ENCODE results near the gene CHD5. TPM values are rescaled to one million over a fixed set of nuclear protein-coding genes. Genes with fewer than 3 reads are reported as not detected.

CHD5 gene
- total RNA-seq, 4 donors from 2014 or later, result 0.14 to 1.6 (median 1.2) TPM

DNA sequence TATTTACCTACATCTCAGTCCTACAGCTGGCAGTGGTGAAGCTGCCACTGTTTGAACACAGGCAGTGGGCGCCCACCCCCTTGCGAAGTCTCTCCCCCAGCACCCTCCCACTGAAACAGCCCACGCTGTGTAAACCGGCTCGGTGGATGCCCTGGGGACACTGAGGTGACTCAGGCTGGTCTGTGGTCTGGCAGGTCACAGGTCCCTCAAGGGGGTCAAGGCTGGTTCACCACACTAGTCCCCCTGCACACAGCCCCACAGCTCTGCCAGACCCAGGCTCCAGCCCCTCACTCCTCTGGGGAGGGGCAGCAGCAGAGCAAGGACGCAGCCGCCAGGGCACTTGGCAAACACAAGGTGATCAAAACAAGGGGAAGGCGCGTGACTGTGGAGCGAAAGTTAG, 7.6 kb downstream of the CHD5 start:
- no peaks in the 10 kb centered on the region for H3K36me3 ChIP-seq
- H3K4me1 ChIP-seq, result no peaks in the 10 kb centered on the region
- 63% methylated on average over 10 of the region's 10 CpGs; no CpG with 5 or more reads in 1 of the 2 donors for whole genome bisulfite sequencing, 2 donors (ENCODE audit: low coverage in 1 of 2)
- no peak overlapping the region for H3K27ac ChIP-seq
- in situ Hi-C loops (cut with MboI; ENCODE audit: low pct_ligation_motif_present in 1 of 4, low pct_unique_long_range_greater_than_20kb in 1 of 4, low sequenced_read_pairs in 3 of 4), result no loop called here
- H3K27me3 ChIP-seq, result peaks cover 46% of the 10 kb centered on the region
- H3K9me3 ChIP-seq, result no peaks in the 10 kb centered on the region
- intact Hi-C loops (cut with DNase I; ENCODE audit: low total_unique reads), result no loop called here
- DNase-seq, result no peak
- TF ChIP-seq EP300 (IDR thresholded peaks at IDR 0.05; ENCODE audit: low read depth), result no peak
- TF ChIP-seq, protein P1, sequence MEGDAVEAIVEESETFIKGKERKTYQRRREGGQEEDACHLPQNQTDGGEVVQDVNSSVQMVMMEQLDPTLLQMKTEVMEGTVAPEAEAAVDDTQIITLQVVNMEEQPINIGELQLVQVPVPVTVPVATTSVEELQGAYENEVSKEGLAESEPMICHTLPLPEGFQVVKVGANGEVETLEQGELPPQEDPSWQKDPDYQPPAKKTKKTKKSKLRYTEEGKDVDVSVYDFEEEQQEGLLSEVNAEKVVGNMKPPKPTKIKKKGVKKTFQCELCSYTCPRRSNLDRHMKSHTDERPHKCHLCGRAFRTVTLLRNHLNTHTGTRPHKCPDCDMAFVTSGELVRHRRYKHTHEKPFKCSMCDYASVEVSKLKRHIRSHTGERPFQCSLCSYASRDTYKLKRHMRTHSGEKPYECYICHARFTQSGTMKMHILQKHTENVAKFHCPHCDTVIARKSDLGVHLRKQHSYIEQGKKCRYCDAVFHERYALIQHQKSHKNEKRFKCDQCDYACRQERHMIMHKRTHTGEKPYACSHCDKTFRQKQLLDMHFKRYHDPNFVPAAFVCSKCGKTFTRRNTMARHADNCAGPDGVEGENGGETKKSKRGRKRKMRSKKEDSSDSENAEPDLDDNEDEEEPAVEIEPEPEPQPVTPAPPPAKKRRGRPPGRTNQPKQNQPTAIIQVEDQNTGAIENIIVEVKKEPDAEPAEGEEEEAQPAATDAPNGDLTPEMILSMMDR (IDR thresholded peaks at IDR 0.05), result no peak
- no peak for TF ChIP-seq POLR2A (IDR thresholded peaks at IDR 0.05)
- no peak for TF ChIP-seq POLR2AphosphoS5 (IDR thresholded peaks at IDR 0.05)
- no peak overlapping the region for H3K4me3 ChIP-seq

DNA sequence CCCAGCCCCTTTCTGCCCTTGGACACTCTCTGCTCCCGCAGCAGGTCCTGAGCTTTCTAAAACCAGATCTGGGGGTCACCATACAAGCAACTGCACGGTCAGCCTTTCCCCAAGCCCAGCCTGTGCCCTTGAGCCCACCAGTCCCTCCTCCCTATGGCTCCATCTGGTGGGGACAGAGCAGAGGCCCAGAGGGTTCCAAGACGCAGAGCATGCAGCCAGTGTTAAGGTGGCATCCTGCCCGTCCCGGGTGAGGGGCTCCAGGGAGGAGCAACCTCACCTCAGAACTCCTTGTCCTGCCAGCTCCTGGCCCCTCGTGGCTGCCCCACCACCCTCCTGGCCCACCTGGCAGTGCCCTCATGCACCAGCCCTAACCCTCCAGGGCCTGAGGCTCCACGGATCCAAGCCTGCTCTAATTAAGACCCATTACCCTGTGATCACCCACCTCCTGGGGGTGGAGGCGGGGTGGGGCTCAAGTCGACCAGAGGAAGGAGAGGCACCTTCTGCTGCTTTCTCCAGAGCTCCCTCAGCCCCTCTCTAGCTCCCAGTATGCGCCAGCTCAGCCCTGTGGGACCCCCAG, 8.5 kb downstream of the CHD5 start:
- H3K4me3 ChIP-seq, result no peak overlapping the region
- WGBS, 2 donors (ENCODE audit: low coverage in 1 of 2), result 49% methylated on average over 7 of the region's 10 CpGs; no CpG with 5 or more reads in 1 of the 2 donors
- DNase-seq, result no peak
- H3K36me3 ChIP-seq, result no peaks in the 10 kb centered on the region
- no peaks in the 10 kb centered on the region for H3K9me3 ChIP-seq
- no peak overlapping the region for H3K27ac ChIP-seq
- in situ Hi-C loops (cut with MboI; ENCODE audit: low pct_ligation_motif_present in 1 of 4, low pct_unique_long_range_greater_than_20kb in 1 of 4, low sequenced_read_pairs in 3 of 4), result no loop called here
- no peaks in the 10 kb centered on the region for H3K4me1 ChIP-seq
- H3K27me3 ChIP-seq, result peaks cover 37% of the 10 kb centered on the region
- intact Hi-C loops (cut with DNase I; ENCODE audit: low total_unique reads), result no loop called here
- TF ChIP-seq, protein P1 (IDR thresholded peaks at IDR 0.05), result no peak
- no peak for TF ChIP-seq POLR2AphosphoS5 (IDR thresholded peaks at IDR 0.05)

DNA sequence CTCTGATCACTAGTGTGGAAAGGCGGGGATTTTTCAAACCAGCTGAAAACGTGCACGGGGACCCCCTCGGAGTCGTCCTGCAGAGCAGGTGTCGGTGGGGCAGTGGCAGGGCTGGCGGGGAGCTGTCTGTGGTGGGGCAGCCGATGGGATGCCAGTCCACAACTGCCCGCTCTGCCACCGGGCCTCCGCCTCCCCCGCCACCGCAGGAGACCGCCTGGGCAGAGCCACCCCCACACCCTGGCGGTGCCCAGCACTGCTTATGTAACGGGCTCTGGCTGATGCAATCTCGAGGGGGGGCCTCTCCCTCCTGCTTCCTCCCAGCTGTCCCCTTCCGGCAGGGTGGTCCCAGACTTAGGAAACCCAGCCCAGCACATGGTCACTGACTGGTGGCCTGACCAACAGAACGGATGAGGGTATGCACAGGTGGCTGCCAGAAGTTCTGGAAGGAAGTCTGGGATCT, 9.3 kb downstream of the CHD5 start:
- DNase-seq, result no peak
- in situ Hi-C loops (cut with MboI; ENCODE audit: low pct_ligation_motif_present in 1 of 4, low pct_unique_long_range_greater_than_20kb in 1 of 4, low sequenced_read_pairs in 3 of 4), result no loop called here
- Histone ChIP-seq H3K27ac (no peak overlapping the region), H3K4me1 (no peaks in the 10 kb centered on the region), H3K9me3 (no peaks in the 10 kb centered on the region), H3K4me3 (no peak overlapping the region), H3K36me3 (no peaks in the 10 kb centered on the region), H3K27me3 (peaks cover 30% of the 10 kb centered on the region)
- WGBS, 2 donors (ENCODE audit: low coverage in 1 of 2), result 57% methylated on average over 19 of the region's 19 CpGs; no CpG with 5 or more reads in 1 of the 2 donors
- TF ChIP-seq POLR2A (IDR thresholded peaks at IDR 0.05), result no peak
- no peak for TF ChIP-seq EP300 (IDR thresholded peaks at IDR 0.05; ENCODE audit: low read depth)
- no peak for TF ChIP-seq POLR2AphosphoS5 (IDR thresholded peaks at IDR 0.05)
- TF ChIP-seq, protein P1 (IDR thresholded peaks at IDR 0.05), result no peak
- intact Hi-C loops (cut with DNase I; ENCODE audit: low total_unique reads), result no loop called here

DNA sequence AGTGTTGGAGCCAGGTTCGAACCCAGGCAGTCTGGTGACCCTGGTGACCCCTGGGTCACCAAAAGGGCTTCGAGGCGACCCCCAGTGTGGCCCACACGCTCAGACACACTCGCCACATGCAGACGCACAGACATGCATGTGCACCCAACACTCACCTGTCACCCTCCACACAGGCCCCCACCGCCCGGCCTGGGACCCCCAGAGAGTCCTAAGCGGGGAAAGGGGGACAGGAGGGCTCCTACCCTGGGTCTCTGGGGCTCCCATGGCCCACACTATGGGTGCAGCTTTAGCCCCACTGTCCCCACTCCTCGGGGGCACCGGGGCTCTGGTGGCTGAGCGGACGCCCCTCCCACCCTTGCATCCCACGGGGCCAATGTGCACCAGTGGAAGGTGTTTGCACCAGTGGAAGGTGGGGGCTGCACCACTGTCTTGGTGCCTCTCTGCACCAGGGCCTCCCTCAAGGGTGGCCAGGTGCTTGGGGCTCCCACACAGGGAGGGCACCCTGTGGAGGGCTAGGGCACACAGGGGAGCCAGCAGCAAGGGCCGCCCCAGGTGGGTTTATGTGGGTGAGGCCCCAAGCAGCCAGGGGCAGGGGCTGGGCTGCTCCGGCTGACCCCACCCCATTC, 9.9 kb downstream of the CHD5 start:
- H3K27ac ChIP-seq, result no peak overlapping the region
- 59% methylated on average over 9 of the region's 16 CpGs; no CpG with 5 or more reads in 1 of the 2 donors for WGBS, 2 donors (ENCODE audit: low coverage in 1 of 2)
- DNase-seq, result no peak
- H3K4me1 ChIP-seq, result no peaks in the 10 kb centered on the region
- TF ChIP-seq, protein P1 (IDR thresholded peaks at IDR 0.05), result no peak
- no peak for TF ChIP-seq POLR2A (IDR thresholded peaks at IDR 0.05)
- TF ChIP-seq POLR2AphosphoS5 (IDR thresholded peaks at IDR 0.05), result no peak
- no peak for TF ChIP-seq EP300 (IDR thresholded peaks at IDR 0.05; ENCODE audit: low read depth)
- H3K36me3 ChIP-seq, result no peaks in the 10 kb centered on the region
- intact Hi-C loops (cut with DNase I; ENCODE audit: low total_unique reads) (no loop called here), in situ Hi-C loops (cut with MboI; ENCODE audit: low pct_ligation_motif_present in 1 of 4, low pct_unique_long_range_greater_than_20kb in 1 of 4, low sequenced_read_pairs in 3 of 4) (no loop called here)
- H3K4me3 ChIP-seq, result no peak overlapping the region
- peaks cover 35% of the 10 kb centered on the region for H3K27me3 ChIP-seq
- H3K9me3 ChIP-seq, result no peaks in the 10 kb centered on the region
